HepG2 (cell line): ENCODE data around the gene BCO1. TPM values are rescaled to one million over a fixed set of nuclear protein-coding genes. Genes with fewer than 3 reads are reported as not detected.

Experiments
- CBX1 ChIP-seq: IDR thresholded peaks from one replicate; pipeline ENCODE4 v1.6.1; 2016; ENCODE audit warnings: antibody characterized with exemption, low read depth
- CHD4 ChIP-seq: fragments of 200-600 bp; sonication (generic); IDR thresholded peaks from 2 replicates; pipeline ENCODE4 v1.7.0; 2017; ENCODE audit warnings: mild to moderate bottlenecking, low read length, borderline replicate concordance
- GABPA ChIP-seq, 2 experiments: IDR thresholded peaks; 2 replicates each; pipeline ENCODE4 v1.6.1; 2011 to 2016; ENCODE audit warnings: low read depth in 2 of 2, low read length in 1 of 2, missing biosample characterization in 1 of 2, missing genetic modification characterization in 1 of 2
- GRHL1 ChIP-seq: sonication (generic); formaldehyde crosslinking; conservative IDR thresholded peaks from 2 replicates; pipeline ENCODE4 v1.8.0; 2022; ENCODE audit warnings: missing genetic modification reagents
- HBP1 ChIP-seq: IDR thresholded peaks from 2 replicates; pipeline ENCODE4 v1.6.1; 2016; ENCODE audit warnings: low read depth, control low read depth
- HHEX ChIP-seq: IDR thresholded peaks from 2 replicates; pipeline ENCODE4 v1.6.1; 2016; ENCODE audit warnings: control low read depth
- MATR3 ChIP-seq: sonication (generic); formaldehyde crosslinking; IDR thresholded peaks from 2 replicates; pipeline ENCODE4 v1.4.0; 2020; ENCODE audit warnings: missing genetic modification reagents
- MYPOP ChIP-seq: sonication (generic); formaldehyde crosslinking; IDR thresholded peaks from 2 replicates; pipeline ENCODE4 v1.8.1; 2023; ENCODE audit warnings: mild to moderate bottlenecking, moderate library complexity, missing genetic modification reagents
- NFRKB ChIP-seq: fragments of 450-650 bp; IDR thresholded peaks from 2 replicates; pipeline ENCODE4 v1.6.1; 2017
- NPAS2 ChIP-seq: sonication (generic); formaldehyde crosslinking; IDR thresholded peaks from 2 replicates; pipeline ENCODE4 v1.8.0; 2022; ENCODE audit warnings: mild to moderate bottlenecking, missing genetic modification reagents, borderline replicate concordance
- SPEN ChIP-seq: sonication (generic); formaldehyde crosslinking; IDR thresholded peaks from 2 replicates; pipeline ENCODE4 v1.5.1; 2020; ENCODE audit warnings: low read depth, mild to moderate bottlenecking, missing genetic modification reagents
- TBL1XR1 ChIP-seq: fragments of 150-350 bp; IDR thresholded peaks from 2 replicates; pipeline ENCODE4 v1.6.1; 2014; ENCODE audit warnings: borderline replicate concordance, low read length; ENCODE audit not compliant: partially characterized antibody
- TFAP4 ChIP-seq: sonication (generic); IDR thresholded peaks from 2 replicates; pipeline ENCODE4 v1.6.1; 2016; ENCODE audit warnings: low read depth, borderline replicate concordance
- ZBTB25 ChIP-seq: IDR thresholded peaks from 2 replicates; pipeline ENCODE4 v1.6.1; 2018; ENCODE audit warnings: missing genetic modification reagents
- ZBTB34 ChIP-seq: sonication (generic); formaldehyde crosslinking; IDR thresholded peaks from 2 replicates; pipeline ENCODE4 v1.8.0; 2022; ENCODE audit warnings: mild to moderate bottlenecking, missing genetic modification reagents
- ZNF138 ChIP-seq: sonication (generic); formaldehyde crosslinking; IDR thresholded peaks from 2 replicates; pipeline ENCODE4 v1.5.0; 2020; ENCODE audit warnings: mild to moderate bottlenecking, low read depth, missing genetic modification reagents
- ZNF18 ChIP-seq: sonication (generic); formaldehyde crosslinking; IDR thresholded peaks from 2 replicates; pipeline ENCODE4 v1.8.0; 2022; ENCODE audit warnings: mild to moderate bottlenecking, missing genetic modification reagents; ENCODE audit not compliant: insufficient replicate concordance
- ZNF577 ChIP-seq: sonication (generic); formaldehyde crosslinking; IDR thresholded peaks from 2 replicates; pipeline ENCODE4 v1.4.0; 2020; ENCODE audit warnings: mild to moderate bottlenecking, low read depth, missing genetic modification reagents, borderline replicate concordance
- ZNF605 ChIP-seq: sonication (generic); formaldehyde crosslinking; IDR thresholded peaks from 2 replicates; pipeline ENCODE4 v1.8.0; 2022; ENCODE audit warnings: mild to moderate bottlenecking, missing genetic modification reagents
- polyA plus RNA-seq, 8 experiments: library from polyadenylated mRNA; depleted of rRNA in 3 of 8; stranded (reverse) in 7 of 8; unstranded in 1 of 8; fragments of >200 nt; fragmentation: Illumina TruSeq in 4 of 8; extraction: Trizol in 4 of 8; gene quantifications; 2 replicates each; pipeline versions ENCODE4 v1.2.1 to v1.2.3, GENCODE V29; 2011 to 2016; ENCODE audit warnings: low read depth in 4 of 8, missing spikeins in 1 of 8, mixed read lengths in 1 of 8; ENCODE audit not compliant: insufficient read depth in 1 of 8
- total RNA-seq, 5 experiments: library from RNA; depleted of rRNA; stranded (reverse); fragments of >200 nt; fragmentation: Illumina TruSeq; extraction: Trizol; gene quantifications; 2 replicates each; pipeline ENCODE4 v1.2.3, GENCODE V29; 2016; ENCODE audit warnings: low read depth in 1 of 5

BCO1 gene
- total and polyA plus RNA-seq, 2 of the 13 experiments (the other 11 are each of a cell fraction or from before 2014, with no cell fraction given), result 0.11 TPM; not detected in 1

GRCh38 chr16:81314603-81315270 lies 76.2 kb downstream of the BCO1 start, which contains the start of gene GAN (continued):
- TF ChIP-seq ZNF138 (CRISPR knock-in tag) (peak; percentile 88; the same call in 1 of the 2 replicates), MATR3 (CRISPR knock-in tag) (no peak), TBL1XR1 (peak; percentile 27), GABPA (IDR thresholded peaks at IDR 0.05; ENCODE audit: low read depth, low read length) (peak; percentile 30; the same call in 1 of the 2 replicates), GABPA (CRISPR knock-in tag; IDR thresholded peaks at IDR 0.05; ENCODE audit: low read depth) (peak; percentile 81), SPEN (CRISPR knock-in tag) (peak; percentile 96), GRHL1 (CRISPR knock-in tag) (no peak), NFRKB (no peak), HHEX (CRISPR knock-in tag) (no peak), ZBTB34 (CRISPR knock-in tag) (no peak; the same call in 1 of the 2 replicates), TFAP4 (peak; percentile 98), HBP1 (CRISPR knock-in tag) (peak; percentile 77), ZNF577 (CRISPR knock-in tag) (no peak), ZBTB25 (peak; percentile 81; the same call in 1 of the 2 replicates), ZNF605 (peak; percentile 67; the same call in 1 of the 2 replicates), NPAS2 (no peak), CBX1 (peak; percentile 77), MYPOP (peak; percentile 85), ZNF18 (CRISPR knock-in tag) (no peak), CHD4 (no peak)
